IMR-90 (cell line): ENCODE data around the gene ARHGAP15. TPM values are rescaled to one million over a fixed set of nuclear protein-coding genes. Genes with fewer than 3 reads are reported as not detected.

Experiments used
- ATAC-seq: fragments of 200-7000 bp; cut with Tn5 transposase; 2 replicates; pipeline ENCODE4 v1.9.1; 2020; ENCODE audit warnings: low read depth, mild to moderate bottlenecking, moderate library complexity
- BruUV-seq: library from RNA; stranded (reverse); fragments of 400-500 nt; replicated peaks from 2 replicates; lab custom pipeline; 2021; lab: Mats Ljungman, UMichigan
- CTCF ChIA-PET: fragments of 300-600 bp; formaldehyde crosslinking; extraction: SDS; loops from one replicate; lab custom pipeline; 2021; ENCODE audit warnings: antibody characterized with exemption; lab: Yijun Ruan, JAX
- POLR2A ChIA-PET: fragments of 300-600 bp; sonication (Branson Sonifier 250); formaldehyde crosslinking; loops from one replicate; lab custom pipeline; 2022; ENCODE audit warnings: antibody characterized with exemption; ENCODE audit not compliant: unreplicated experiment; lab: Charles Lee
- DNase-seq: peaks from one replicate; pipeline ENCODE4 v3.0.0; 2013
- H2AFZ ChIP-seq: replicated peaks from 2 replicates; pipeline ENCODE3; 2013; ENCODE audit warnings: low read length, mild to moderate bottlenecking; ENCODE audit not compliant: poor library complexity
- H2AK5ac ChIP-seq: 2 replicates; pipeline ENCODE4 v1.6.1; 2013; ENCODE audit warnings: low read depth, low read length, inconsistent platforms
- H2AK9ac ChIP-seq: replicated peaks from 2 replicates; pipeline ENCODE3; 2013; ENCODE audit warnings: mild to moderate bottlenecking, low read depth, low read length, moderate library complexity; ENCODE audit not compliant: poor library complexity
- H2BK120ac ChIP-seq: 2 replicates; pipeline ENCODE4 v1.6.1; 2013; ENCODE audit warnings: low read depth, low read length, inconsistent platforms
- H2BK15ac ChIP-seq: 3 replicates; pipeline ENCODE4 v1.6.1; 2013; ENCODE audit warnings: low read depth, low read length, inconsistent platforms
- H2BK20ac ChIP-seq: 2 replicates; pipeline ENCODE4 v1.6.1; 2013; ENCODE audit warnings: low read depth, mild to moderate bottlenecking, inconsistent platforms, low read length, moderate library complexity
- H2BK5ac ChIP-seq: 2 replicates; pipeline ENCODE4 v1.6.1; 2013; ENCODE audit warnings: mild to moderate bottlenecking, low read depth, low read length, inconsistent platforms; ENCODE audit not compliant: poor library complexity, severe bottlenecking
- H3K14ac ChIP-seq: replicated peaks from 2 replicates; pipeline ENCODE4 v1.6.1; 2013; ENCODE audit warnings: low read depth, low read length, inconsistent platforms
- H3K18ac ChIP-seq: 2 replicates; pipeline ENCODE4 v1.6.1; 2013; ENCODE audit warnings: low read depth, low read length, control low read depth
- H3K23ac ChIP-seq: 2 replicates; pipeline ENCODE4 v1.6.1; 2013; ENCODE audit warnings: low read depth, low read length, inconsistent platforms
- H3K27ac ChIP-seq: 2 replicates; pipeline ENCODE4 v1.5.1; 2013; ENCODE audit warnings: mild to moderate bottlenecking, control low read depth, low read length; ENCODE audit not compliant: insufficient read depth
- H3K27me3 ChIP-seq: 2 replicates; pipeline ENCODE4 v1.6.1; 2013; ENCODE audit warnings: low read length; ENCODE audit not compliant: control insufficient read depth, insufficient read depth
- H3K36me3 ChIP-seq: 2 replicates; pipeline ENCODE4 v1.6.1; 2013; ENCODE audit warnings: low read length, mixed read lengths; ENCODE audit not compliant: control insufficient read depth, insufficient read depth
- H3K4ac ChIP-seq: 2 replicates; pipeline ENCODE4 v1.6.1; 2013; ENCODE audit warnings: low read depth, low read length, inconsistent platforms
- H3K4me1 ChIP-seq: 2 replicates; pipeline ENCODE4 v1.6.1; 2013; ENCODE audit warnings: low read length, mixed read lengths; ENCODE audit not compliant: control insufficient read depth, insufficient read depth
- H3K4me2 ChIP-seq: 2 replicates; pipeline ENCODE4 v1.6.1; 2013; ENCODE audit warnings: low read depth, mild to moderate bottlenecking, control low read depth, low read length, moderate library complexity
- H3K4me3 ChIP-seq: 2 replicates; pipeline ENCODE4 v1.5.1; 2013; ENCODE audit warnings: low read depth, mild to moderate bottlenecking, control low read depth, low read length, moderate library complexity; ENCODE audit not compliant: insufficient read depth
- H3K56ac ChIP-seq: 2 replicates; pipeline ENCODE4 v1.6.1; 2013; ENCODE audit warnings: low read length, inconsistent platforms; ENCODE audit not compliant: insufficient read depth; ENCODE audit errors: extremely low read depth
- H3K79me1 ChIP-seq, 2 experiments: 2 replicates each; pipeline ENCODE4 v1.6.1; 2013; ENCODE audit warnings: low read length in 2 of 2, inconsistent platforms in 1 of 2, low read depth in 1 of 2
- H3K9ac ChIP-seq: 2 replicates; pipeline ENCODE4 v1.6.1; 2013; ENCODE audit warnings: low read depth, low read length, control low read depth
- H3K9me1 ChIP-seq: 2 replicates; pipeline ENCODE4 v1.6.1; 2013; ENCODE audit warnings: low read length, inconsistent platforms; ENCODE audit not compliant: insufficient read depth
- H3K9me3 ChIP-seq: 2 replicates; pipeline ENCODE4 v1.6.1; 2013; ENCODE audit warnings: low read length; ENCODE audit not compliant: control insufficient read depth, insufficient read depth
- H4K20me1 ChIP-seq: 2 replicates; pipeline ENCODE4 v1.6.1; 2013; ENCODE audit warnings: low read length, inconsistent platforms; ENCODE audit not compliant: insufficient read depth
- H4K5ac ChIP-seq: 2 replicates; pipeline ENCODE4 v1.6.1; 2013; ENCODE audit warnings: mild to moderate bottlenecking, low read depth, low read length, control low read depth
- H4K8ac ChIP-seq, 2 experiments: 2 replicates each; pipeline ENCODE4 v1.6.1; 2013; ENCODE audit warnings: low read depth in 2 of 2, low read length in 2 of 2, control low read depth in 1 of 2, inconsistent platforms in 1 of 2
- H4K91ac ChIP-seq: 2 replicates; pipeline ENCODE4 v1.6.1; 2013; ENCODE audit warnings: low read depth, low read length, inconsistent platforms; ENCODE audit not compliant: insufficient read depth
- BHLHE40 ChIP-seq: fragments of 150-350 bp; IDR thresholded peaks from 2 replicates; pipeline ENCODE4 v1.6.1; 2016; ENCODE audit warnings: mild to moderate bottlenecking, low read depth, low read length
- CHD1 ChIP-seq: IDR thresholded peaks from 2 replicates; pipeline ENCODE4 v1.6.1; 2012; ENCODE audit warnings: low read depth, low read length, improper control_type of control experiment
- MAFK ChIP-seq: IDR thresholded peaks from 2 replicates; pipeline ENCODE4 v1.6.1; 2012; ENCODE audit warnings: low read depth, low read length, improper control_type of control experiment
- MAZ ChIP-seq: IDR thresholded peaks from 2 replicates; pipeline ENCODE4 v1.6.1; 2012; ENCODE audit warnings: low read depth, mild to moderate bottlenecking, low read length, improper control_type of control experiment, moderate library complexity, borderline replicate concordance
- POLR2A ChIP-seq: IDR thresholded peaks from 2 replicates; pipeline ENCODE4 v1.6.1; 2012; ENCODE audit warnings: mild to moderate bottlenecking, low read depth, low read length
- RAD21 ChIP-seq: IDR thresholded peaks from 2 replicates; pipeline ENCODE4 v1.6.1; 2012; ENCODE audit warnings: low read length, improper control_type of control experiment
- RCOR1 ChIP-seq: IDR thresholded peaks from 2 replicates; pipeline ENCODE4 v1.6.1; 2012; ENCODE audit warnings: mild to moderate bottlenecking, low read length, improper control_type of control experiment; ENCODE audit not compliant: insufficient replicate concordance
- RFX5 ChIP-seq: IDR thresholded peaks from 2 replicates; pipeline ENCODE4 v1.8.0; 2012; ENCODE audit warnings: low read depth, mild to moderate bottlenecking, low read length, moderate library complexity
- SMC3 ChIP-seq: fragments of 150-350 bp; IDR thresholded peaks from 2 replicates; pipeline ENCODE4 v1.6.1; 2016; ENCODE audit warnings: low read depth, mild to moderate bottlenecking, antibody characterized with exemption, low read length, moderate library complexity
- USF2 ChIP-seq: fragments of 150-350 bp; IDR thresholded peaks from 2 replicates; pipeline ENCODE4 v1.6.1; 2017; ENCODE audit warnings: mild to moderate bottlenecking, antibody characterized with exemption, low read length, low read depth
- WGBS, 2 experiments: methylation state at CpG; one replicate each; pipeline versions ENCODE4 v1.1.5 to v1.1.7; 2013; ENCODE audit warnings: missing lambda C conversion rate in 2 of 2; ENCODE audit not compliant: insufficient read length in 1 of 2; ENCODE audit errors: extremely low coverage in 2 of 2; 5-methylcytosine and 5-hydroxymethylcytosine counted together
- dilution Hi-C: fragments of 300-500 bp; cut with HindIII; formaldehyde crosslinking; loops from one replicate; pipeline ENCODE4 v1.14.3; 2018; ENCODE audit warnings: low sequenced_read_pairs; ENCODE audit not compliant: unreplicated experiment
- in situ Hi-C: fragments of 300-500 bp; cut with MboI; formaldehyde crosslinking; loops from 3 replicates; pipeline ENCODE4 v1.14.3; 2019; ENCODE audit warnings: low sequenced_read_pairs, inconsistent platforms, mixed read lengths
- intact Hi-C: fragments of 100-400 bp; cut with micrococcal nuclease; formaldehyde crosslinking; loops from 2 replicates; pipeline ENCODE4 v1.10.0; 2022
- polyA plus RNA-seq, 3 experiments: library from polyadenylated mRNA; depleted of rRNA; stranded (reverse); fragments of >200 nt; gene quantifications; 2 replicates each; pipeline ENCODE4 v1.2.3, GENCODE V29; 2012; ENCODE audit warnings: low replicate concordance in 1 of 3
- total RNA-seq: library from RNA; depleted of rRNA; stranded (reverse); fragments of >200 nt; gene quantifications from 2 replicates; pipeline ENCODE4 v1.2.3, GENCODE V29; 2012

The ARHGAP15 gene
- total and polyA plus RNA-seq, 2 of the 4 experiments (the other 2 are of a cell fraction), result not detected

GRCh38 chr2:143717536-143718168 is 588.4 kb downstream of the ARHGAP15 start (continued):
- TF ChIP-seq MAZ, result no peak

GRCh38 chr2:143718745-143719144 is 589.5 kb downstream of the ARHGAP15 start:
- no peak overlapping the region for H3K4ac ChIP-seq
- no peak overlapping the region for H3K9ac ChIP-seq
- no peak overlapping the region for H3K56ac ChIP-seq
- in situ Hi-C loops, result no loop called here
- H4K8ac ChIP-seq, result no peak overlapping the region
- H3K36me3 ChIP-seq, result no peaks in the 10 kb centered on the region
- WGBS, 2 experiments, result no CpG with 5 or more reads among the region's 2 CpGs
- no peaks in the 10 kb centered on the region; the same call in 1 of the 2 replicates for H3K9me3 ChIP-seq
- H3K18ac ChIP-seq, result no peak overlapping the region
- H3K79me1 ChIP-seq, result no peaks in the 10 kb centered on the region
- peaks cover 4% of the 10 kb centered on the region; the same call in 1 of the 2 replicates for H3K4me1 ChIP-seq
- intact Hi-C loops, result no loop called here
- no TSS peak for BruUV-seq
- H3K9me1 ChIP-seq, result no peaks in the 10 kb centered on the region
- no peak overlapping the region for H4K5ac ChIP-seq
- H3K23ac ChIP-seq, result no peak overlapping the region
- no peak for DNase-seq
- no peaks in the 10 kb centered on the region for H3K27me3 ChIP-seq
- H3K4me3 ChIP-seq, result no peak overlapping the region
- no peak overlapping the region for H3K14ac ChIP-seq
- H2BK5ac ChIP-seq, result no peak overlapping the region
- H2BK20ac ChIP-seq, result peak overlapping the region; percentile 29
- H4K91ac ChIP-seq, result no peak overlapping the region
- H4K20me1 ChIP-seq, result no peaks in the 10 kb centered on the region
- H2BK15ac ChIP-seq, result no peak overlapping the region
- ChIA-PET POLR2A (interaction anchor here (0.7 kb wide), 1 partner anchor 13 kb away, joined by 3 read pairs; no protein-coding TSS in a partner anchor), CTCF (no interaction called here)
- dilution Hi-C loops, result no loop called here
- no peak for TF ChIP-seq MAFK
- no peak for TF ChIP-seq MAZ
- TF ChIP-seq BHLHE40, result no peak
- no peak for TF ChIP-seq USF2
- TF ChIP-seq CHD1, result no peak
- no peak for TF ChIP-seq SMC3
- TF ChIP-seq RFX5, result no peak
- no peak for TF ChIP-seq RAD21
- no peak for TF ChIP-seq RCOR1
- TF ChIP-seq POLR2A, result no peak
- H2AK5ac ChIP-seq, result 0 out of 2 replicates have a peak overlapping the region, but pooled peaks have one; percentile 30
- no peak for ATAC-seq
- no peak overlapping the region for H3K27ac ChIP-seq
- no peak overlapping the region for H3K4me2 ChIP-seq
- peak overlapping the region; percentile 22; the same call in 1 of the 2 replicates for H2BK120ac ChIP-seq
- H2AFZ ChIP-seq, result no peak overlapping the region
- H2AK9ac ChIP-seq, result no peak overlapping the region
